ENCODE measurements around the gene CTDNEP1. TPM values are rescaled to one million over a fixed set of nuclear protein-coding genes. Genes with fewer than 3 reads are reported as not detected.
A peak's percentile ranks its signal among the peaks of the same experiment; 100 is the strongest.

CTDNEP1 gene
- total RNA-seq, 1 donor from 2014 or later, result 96.0 TPM

DNA sequence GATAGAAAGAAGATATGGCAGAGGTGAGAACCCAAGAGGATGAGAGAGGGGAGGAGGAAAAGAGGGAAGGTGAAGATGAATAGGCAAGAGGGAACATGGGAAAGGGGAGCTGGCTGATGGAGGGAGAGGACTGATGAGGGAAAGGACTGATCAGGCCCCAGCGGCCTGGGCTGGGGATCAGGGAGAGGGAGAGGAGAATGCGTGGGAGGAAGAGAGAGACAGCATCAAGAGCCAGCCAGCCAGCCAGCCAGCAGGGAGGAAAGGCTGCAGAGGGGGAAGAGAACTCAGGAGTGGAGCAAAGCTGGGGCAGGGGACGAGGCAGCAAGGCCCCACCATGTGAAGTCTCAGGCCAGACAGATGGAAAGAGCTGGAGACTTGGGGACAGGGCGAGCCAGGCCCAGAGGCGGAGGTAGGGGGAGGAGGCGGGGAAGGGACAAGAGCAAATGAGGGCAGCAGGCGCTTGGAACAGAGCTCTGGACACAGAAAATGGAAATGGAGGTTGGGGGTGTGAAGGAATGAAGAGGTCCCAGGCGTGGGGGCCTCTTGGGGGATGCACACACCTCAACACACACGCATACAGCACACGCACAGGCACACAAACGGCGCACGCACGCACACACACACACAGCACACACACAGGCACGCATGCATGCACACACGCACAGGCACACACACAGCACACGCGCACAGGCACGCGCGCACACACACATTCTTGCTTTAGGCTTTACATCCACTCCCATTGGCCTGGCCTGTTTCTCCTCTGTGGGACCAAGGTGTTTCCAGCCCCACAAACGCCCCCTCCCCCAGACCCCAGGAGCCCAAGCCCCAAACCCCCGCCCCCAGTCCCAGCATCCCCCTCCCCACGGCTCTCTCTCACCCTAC is 44.2 kb downstream of the CTDNEP1 start:
- DNase-seq (ENCODE audit: low read depth), result no peak
- TF ChIP-seq, protein P1, sequence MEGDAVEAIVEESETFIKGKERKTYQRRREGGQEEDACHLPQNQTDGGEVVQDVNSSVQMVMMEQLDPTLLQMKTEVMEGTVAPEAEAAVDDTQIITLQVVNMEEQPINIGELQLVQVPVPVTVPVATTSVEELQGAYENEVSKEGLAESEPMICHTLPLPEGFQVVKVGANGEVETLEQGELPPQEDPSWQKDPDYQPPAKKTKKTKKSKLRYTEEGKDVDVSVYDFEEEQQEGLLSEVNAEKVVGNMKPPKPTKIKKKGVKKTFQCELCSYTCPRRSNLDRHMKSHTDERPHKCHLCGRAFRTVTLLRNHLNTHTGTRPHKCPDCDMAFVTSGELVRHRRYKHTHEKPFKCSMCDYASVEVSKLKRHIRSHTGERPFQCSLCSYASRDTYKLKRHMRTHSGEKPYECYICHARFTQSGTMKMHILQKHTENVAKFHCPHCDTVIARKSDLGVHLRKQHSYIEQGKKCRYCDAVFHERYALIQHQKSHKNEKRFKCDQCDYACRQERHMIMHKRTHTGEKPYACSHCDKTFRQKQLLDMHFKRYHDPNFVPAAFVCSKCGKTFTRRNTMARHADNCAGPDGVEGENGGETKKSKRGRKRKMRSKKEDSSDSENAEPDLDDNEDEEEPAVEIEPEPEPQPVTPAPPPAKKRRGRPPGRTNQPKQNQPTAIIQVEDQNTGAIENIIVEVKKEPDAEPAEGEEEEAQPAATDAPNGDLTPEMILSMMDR (IDR thresholded peaks at IDR 0.05; ENCODE audit: insufficient read depth, low read length, poor library complexity, severe bottlenecking), result no peak
- no peak overlapping the region for H3K4me3 ChIP-seq (ENCODE audit: low read depth, low read length)
- H3K36me3 ChIP-seq (ENCODE audit: control insufficient read depth, insufficient read depth, low read length), result peaks cover 4% of the 10 kb centered on the region
- H3K27me3 ChIP-seq (ENCODE audit: control insufficient read depth, insufficient read depth, low read length), result no peaks in the 10 kb centered on the region

DNA sequence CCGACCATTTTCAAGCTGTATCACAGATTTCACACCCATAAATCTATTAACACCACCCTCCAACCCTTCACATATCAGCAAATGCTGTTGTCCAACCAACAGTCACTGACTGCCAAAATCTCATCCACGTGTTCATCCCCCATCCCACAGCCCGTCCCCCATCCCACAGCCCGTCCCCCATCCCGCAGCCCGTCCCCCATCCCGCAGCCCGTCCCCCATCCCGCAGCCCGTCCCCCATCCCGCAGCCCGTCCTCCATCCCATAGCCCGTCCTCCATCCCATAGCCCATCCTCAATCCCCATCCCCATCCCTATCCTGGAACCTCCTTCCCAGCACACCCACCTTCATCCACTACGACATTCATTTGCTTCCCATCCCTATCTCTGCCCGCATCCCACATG is 46.0 kb downstream of the CTDNEP1 start:
- TF ChIP-seq, protein P1 (IDR thresholded peaks at IDR 0.05; ENCODE audit: insufficient read depth, low read length, poor library complexity, severe bottlenecking), result no peak
- H3K36me3 ChIP-seq (ENCODE audit: control insufficient read depth, insufficient read depth, low read length), result peaks cover 4% of the 10 kb centered on the region
- DNase-seq (ENCODE audit: low read depth), result no peak
- H3K4me3 ChIP-seq (ENCODE audit: low read depth, low read length), result peak overlapping the region; percentile 29
- H3K27me3 ChIP-seq (ENCODE audit: control insufficient read depth, insufficient read depth, low read length), result no peaks in the 10 kb centered on the region

DNA sequence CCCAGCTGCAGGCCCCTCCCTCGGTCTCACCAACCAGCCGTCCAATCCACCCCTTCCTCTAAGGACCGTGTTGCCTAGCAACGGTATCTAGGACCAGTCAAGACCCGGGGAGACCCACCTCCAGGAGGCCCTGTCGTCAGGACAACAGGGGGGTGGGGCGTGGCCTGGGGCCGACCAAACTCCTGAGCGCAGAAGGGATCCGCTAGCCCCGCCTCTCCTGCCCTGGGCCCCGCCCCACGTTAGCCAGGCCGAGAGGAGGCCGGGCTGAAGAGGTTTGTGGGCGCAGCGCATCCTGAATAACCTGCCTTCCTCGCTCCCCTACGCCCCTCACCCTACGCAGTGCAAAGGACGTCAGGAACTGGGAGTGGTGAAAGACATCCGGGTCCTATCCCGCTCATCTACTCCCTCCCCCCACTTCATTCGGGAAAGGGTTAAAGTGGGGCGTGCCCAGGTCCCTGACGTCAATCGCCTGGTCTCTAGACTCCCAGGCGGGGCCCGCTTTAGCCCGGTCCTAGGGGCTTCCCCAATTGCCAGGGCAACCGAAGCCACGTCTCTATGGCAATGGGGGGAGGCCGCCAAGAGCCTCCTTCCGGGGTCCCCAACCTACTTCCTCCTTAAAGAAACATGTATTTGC is 46.6 kb downstream of the CTDNEP1 start:
- peak overlapping the region; percentile 29 for H3K4me3 ChIP-seq (ENCODE audit: low read depth, low read length)

DNA sequence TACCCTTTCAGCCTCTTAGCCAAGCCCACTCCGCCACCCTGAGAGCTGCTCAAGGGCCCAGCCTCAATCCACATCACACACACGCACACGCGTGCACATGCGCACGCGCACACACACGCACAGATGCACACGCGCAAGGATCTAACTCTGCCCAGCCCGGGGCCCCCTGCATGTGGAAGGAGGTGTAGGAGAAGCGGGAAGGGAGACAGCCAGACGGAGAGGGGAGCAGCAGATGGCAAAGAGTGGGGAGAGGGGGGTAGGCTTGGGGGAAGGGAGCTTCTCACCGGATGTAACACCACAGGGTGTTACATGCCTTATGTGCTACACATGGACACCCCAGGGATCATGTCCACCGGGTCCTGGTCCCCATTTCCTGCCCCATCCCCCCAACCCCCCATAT is 47.2 kb downstream of the CTDNEP1 start:
- Histone ChIP-seq H3K4me3 (ENCODE audit: low read depth, low read length) (peak overlapping the region; percentile 29), H3K27me3 (ENCODE audit: control insufficient read depth, insufficient read depth, low read length) (no peaks in the 10 kb centered on the region), H3K36me3 (ENCODE audit: control insufficient read depth, insufficient read depth, low read length) (peaks cover 4% of the 10 kb centered on the region)
- TF ChIP-seq, protein P1 (IDR thresholded peaks at IDR 0.05; ENCODE audit: insufficient read depth, low read length, poor library complexity, severe bottlenecking), result no peak
- no peak for DNase-seq (ENCODE audit: low read depth)

More for the DNA sequence above, 46.6 kb downstream of the CTDNEP1 start:
- DNase-seq (ENCODE audit: low read depth), result no peak
- peaks cover 4% of the 10 kb centered on the region for H3K36me3 ChIP-seq (ENCODE audit: control insufficient read depth, insufficient read depth, low read length)
- TF ChIP-seq, protein P1 (IDR thresholded peaks at IDR 0.05; ENCODE audit: insufficient read depth, low read length, poor library complexity, severe bottlenecking), result no peak
- H3K27me3 ChIP-seq (ENCODE audit: control insufficient read depth, insufficient read depth, low read length), result no peaks in the 10 kb centered on the region

DNA sequence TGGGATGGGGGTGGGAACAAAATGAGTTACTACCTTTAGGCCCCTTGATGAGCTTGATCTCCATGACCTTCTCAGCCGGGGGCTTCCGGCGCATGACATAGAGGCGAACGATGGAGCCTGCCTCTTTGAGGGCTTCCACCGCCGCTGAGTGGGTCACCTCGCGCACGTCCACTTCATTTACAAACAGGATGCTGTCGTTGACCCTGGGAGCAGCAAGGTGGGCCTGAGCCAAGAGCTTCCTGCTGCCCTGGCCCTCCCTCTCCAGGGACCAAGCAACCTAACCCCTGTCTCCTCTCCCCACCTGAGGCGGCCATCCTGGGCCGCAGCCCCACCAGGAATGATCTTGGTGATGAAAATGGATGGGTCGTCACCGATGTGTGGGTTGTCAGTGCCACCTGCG is 48.1 kb downstream of the CTDNEP1 start:
- no peak for DNase-seq (ENCODE audit: low read depth)
- TF ChIP-seq, protein P1 (IDR thresholded peaks at IDR 0.05; ENCODE audit: insufficient read depth, low read length, poor library complexity, severe bottlenecking), result no peak
- no peaks in the 10 kb centered on the region for H3K27me3 ChIP-seq (ENCODE audit: control insufficient read depth, insufficient read depth, low read length)
- no peak overlapping the region for H3K4me3 ChIP-seq (ENCODE audit: low read depth, low read length)
- peaks cover 4% of the 10 kb centered on the region for H3K36me3 ChIP-seq (ENCODE audit: control insufficient read depth, insufficient read depth, low read length)

Data from kidney epithelial cell (primary cell).